ENCODE data around the gene C16orf54. TPM values are rescaled to one million over a fixed set of nuclear protein-coding genes. Genes with fewer than 3 reads are reported as not detected.
"Not testable (repeated sequence)": the region's sequence is repeated elsewhere in the genome, so short reads cannot be mapped to it uniquely, and the experiment has no call there.

C16orf54 gene
- total RNA-seq, 1 donor from 2014 or later = not detected

DNA sequence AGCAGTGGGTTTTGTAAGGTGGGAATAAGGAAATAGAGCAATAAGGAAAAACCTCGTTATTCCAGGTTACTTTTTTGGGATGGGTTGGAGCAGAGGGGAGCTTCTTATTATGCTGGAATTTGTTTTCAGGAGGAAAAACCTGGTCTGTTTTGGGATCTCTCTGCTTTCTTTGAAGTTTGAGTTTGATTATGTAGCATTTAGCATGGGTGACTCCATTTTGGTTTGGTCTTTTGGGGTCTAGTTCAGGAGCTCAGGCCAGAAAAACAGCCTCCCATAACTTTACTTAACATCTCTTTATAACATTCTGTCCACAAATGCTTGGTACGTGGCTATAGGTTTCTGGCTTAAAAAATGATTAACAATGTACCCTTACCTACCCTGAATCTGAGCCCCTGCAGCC, 23.7 kb upstream of the C16orf54 start:
- DNase-seq (ENCODE audit: low read depth) = no peak

DNA sequence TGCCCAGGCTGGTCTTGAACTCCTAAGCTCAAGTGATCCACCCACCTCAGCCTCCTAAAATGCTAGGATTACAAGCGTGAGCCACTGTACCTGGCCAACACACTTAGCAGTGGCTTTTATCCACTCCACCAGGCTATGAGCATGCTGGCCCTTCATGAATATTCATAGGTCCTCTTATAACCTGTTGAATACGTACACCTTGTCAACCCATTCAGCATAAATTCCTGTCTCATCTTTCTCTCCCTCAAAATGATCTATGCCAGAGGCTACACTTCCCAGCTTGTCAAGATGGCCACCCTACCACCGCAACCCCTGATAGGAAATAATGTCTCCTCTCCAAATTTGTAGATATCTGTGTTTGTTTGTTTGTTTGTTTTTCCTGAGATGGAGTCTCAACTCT, 21.3 kb upstream of the C16orf54 start:
- no peak for DNase-seq (ENCODE audit: low read depth)

DNA sequence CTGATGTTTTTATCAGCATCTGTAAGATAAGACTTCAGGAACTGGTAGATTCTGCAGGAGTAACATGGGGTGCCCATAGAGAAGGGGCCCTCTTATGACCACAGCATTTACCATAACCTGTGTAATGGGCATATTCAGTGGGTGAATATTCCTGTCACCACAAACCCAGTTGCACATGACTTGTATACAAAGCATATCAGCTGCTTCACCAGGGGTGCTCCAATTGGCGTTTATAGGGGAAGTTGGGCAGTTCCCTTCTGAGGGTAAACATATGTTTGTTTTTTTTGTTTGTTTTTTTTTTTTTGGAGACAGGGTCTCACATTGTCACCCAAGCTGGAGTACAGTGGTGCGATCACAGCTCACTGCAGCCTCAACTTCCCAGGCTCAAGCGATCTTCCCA, 20.8 kb upstream of the C16orf54 start:
- no peak for DNase-seq (ENCODE audit: low read depth)

- DNase-seq (ENCODE audit: low read depth) = no peak
These were observed 19.6 kb upstream of the C16orf54 start for GRCh38 chr16:29765167-29766032.

DNA sequence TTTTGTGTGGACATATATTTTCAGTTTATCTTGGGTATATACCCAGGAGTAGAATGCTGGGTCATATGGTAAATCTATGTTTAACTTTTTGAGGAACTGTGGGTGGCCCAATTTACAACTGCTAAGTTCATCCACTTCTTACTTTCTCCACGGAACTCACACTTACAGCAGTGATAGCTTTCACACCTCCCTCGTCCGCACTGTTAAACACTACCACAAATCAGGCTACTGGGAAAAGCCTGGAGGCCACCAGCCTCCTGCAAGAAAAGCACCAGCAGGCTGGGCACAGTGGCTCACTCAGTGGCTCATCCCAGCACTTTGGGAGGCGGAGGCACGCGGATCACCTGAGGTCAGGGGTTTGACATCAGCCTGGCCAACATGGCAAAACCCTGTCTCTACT, 17.5 kb upstream of the C16orf54 start:
- DNase-seq (ENCODE audit: low read depth) = no peak

GRCh38 chr16:29761882-29762281, 16.1 kb upstream of the C16orf54 start:
- DNase-seq (ENCODE audit: low read depth) = peak; percentile 25

DNA sequence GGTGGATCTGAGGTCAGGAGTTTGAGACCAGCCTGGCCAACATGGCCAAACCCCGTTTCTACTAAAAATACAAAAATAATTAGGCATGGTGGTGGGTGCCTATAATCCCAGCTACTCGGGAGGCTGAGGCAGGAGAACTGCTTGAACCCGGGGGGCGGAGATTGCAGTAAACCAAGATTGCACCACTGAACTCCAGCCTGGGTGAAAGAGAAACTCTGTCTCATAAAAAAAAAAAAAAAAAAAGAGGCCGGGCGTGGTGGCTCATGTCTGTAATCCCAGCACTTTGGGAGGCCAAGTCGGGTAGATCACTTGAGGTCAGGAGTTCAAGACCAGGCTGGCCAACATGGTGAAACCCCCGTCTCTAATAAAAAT, 15.5 kb upstream of the C16orf54 start:
- not testable (repeated sequence) for DNase-seq (ENCODE audit: low read depth)

DNA sequence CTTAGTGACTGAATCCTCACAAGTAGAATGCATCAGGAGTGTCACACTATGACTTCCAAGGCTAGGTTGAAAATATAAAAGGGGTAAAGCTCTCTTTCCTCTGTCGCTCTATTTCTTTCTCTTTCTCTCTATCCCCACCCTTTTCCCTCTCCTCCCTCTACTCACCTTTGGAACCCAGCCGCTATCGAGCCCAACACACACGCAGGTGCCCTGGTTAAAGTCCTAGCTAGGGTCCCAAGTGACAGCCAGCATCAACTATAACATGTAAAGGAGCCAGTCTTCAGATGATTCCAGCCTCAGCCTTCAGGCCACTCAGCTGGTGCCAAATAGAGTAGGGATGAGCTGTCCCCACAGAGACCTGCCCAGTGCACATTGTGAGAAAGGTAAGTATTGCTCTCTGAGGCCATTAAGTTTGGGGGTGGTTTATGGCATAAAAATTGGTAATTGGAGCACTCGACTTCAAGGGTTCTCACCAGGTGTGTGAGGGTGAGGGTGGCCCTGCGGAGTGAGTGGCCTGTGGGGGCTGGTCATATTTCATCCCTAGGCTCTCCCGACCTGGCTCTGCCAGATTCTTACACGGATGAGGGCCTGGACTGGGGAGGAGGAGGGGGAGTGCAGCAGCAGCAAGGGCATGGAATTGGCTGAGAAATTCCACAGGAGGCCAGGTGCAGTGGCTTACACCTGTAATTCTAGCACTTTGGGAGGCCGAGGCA, 14.9 kb upstream of the C16orf54 start:
- no peak for DNase-seq (ENCODE audit: low read depth)

GRCh38 chr16:29757950-29758466, 12.2 kb upstream of the C16orf54 start:
- peak; percentile 2 for DNase-seq (ENCODE audit: low read depth)

GRCh38 chr16:29757086-29757485, 11.3 kb upstream of the C16orf54 start:
- DNase-seq (ENCODE audit: low read depth) = not testable (repeated sequence)

- DNase-seq (ENCODE audit: low read depth) = no peak
These were observed 10.9 kb upstream of the C16orf54 start for GRCh38 chr16:29756654-29757053.

- DNase-seq (ENCODE audit: low read depth) = no peak
These were observed 7.7 kb upstream of the C16orf54 start for GRCh38 chr16:29753516-29753915.

DNA sequence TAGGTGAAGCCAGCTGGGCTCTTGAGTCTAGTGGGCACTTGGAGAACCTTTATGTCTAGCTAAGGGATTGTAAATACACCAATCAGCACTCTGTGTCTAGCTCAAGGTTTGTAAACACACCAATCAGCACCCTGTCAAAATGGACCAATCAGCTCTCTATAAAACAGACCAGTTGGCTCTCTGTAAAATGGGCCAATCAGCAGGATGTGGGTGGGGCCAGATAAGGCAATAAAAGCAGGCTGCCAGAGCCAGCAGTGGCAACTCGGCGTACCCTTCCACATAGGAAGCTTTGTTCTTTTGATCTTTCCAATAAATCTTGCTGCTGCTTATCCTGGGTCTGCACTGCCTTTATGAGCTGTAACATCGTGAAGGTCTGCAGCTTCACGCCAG, 3.0 kb upstream of the C16orf54 start:
- DNase-seq (ENCODE audit: low read depth) = not testable (repeated sequence)

DNA sequence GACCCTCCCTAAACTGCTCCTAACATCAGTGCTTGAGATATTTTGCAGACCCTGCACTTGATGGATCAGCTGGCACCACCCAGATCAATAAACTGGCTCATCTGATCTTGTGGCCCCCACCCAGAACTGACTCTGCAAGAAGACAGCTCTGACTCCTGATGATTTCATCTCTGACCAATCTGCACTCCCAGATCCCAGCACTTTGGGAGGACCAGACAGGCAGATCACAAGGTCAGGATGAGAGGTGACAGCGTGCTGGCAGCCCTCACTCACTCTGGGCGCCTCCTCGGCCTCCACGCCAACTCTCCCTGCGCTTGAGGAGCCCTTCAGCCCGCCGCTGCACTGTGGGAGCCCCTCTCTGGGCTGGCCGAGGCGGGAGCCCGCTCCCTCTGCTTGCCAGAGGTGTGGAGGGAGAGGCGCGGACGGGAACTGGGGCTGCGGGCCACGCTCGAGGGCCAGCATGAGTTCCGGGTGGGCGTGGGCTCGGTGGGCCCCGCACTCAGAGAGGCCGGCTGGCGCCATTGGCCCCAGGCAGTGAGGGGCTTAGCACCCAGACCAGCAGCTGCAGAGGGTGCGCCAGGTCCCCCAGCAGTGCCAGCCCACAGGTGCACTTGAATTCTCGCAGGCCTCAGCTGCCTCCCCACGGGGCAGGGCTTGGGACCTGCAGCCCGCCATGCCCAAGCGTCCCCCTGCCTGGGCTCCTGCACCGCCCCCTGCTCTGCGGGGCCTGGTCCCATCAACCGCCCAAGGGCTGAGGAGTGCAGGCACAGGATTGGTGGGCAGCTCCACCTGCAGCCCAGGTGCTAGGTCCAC, 2.4 kb upstream of the C16orf54 start:
- DNase-seq (ENCODE audit: low read depth) = no peak

DNA sequence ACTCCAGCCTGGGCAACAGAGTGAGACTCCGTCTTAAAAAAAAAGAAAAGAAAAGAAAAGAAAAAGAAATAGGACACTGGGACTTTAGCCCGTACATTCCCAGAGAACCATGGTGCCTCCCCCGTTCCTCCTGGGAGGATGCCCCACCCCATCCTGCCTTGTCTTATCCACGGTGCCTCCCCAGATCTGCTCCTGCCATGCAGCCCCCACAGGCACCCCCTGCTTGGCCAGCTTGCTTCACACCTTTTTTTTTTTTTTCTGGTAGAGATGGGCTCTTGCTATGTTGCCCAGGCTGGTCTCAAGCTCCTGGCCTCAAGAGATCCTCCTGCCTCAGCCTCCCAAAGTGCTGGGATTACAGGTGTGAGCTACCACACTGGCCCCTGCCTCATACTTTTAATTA, 728 bp upstream of the C16orf54 start:
- DNase-seq (ENCODE audit: low read depth) = not testable (repeated sequence)

DNA sequence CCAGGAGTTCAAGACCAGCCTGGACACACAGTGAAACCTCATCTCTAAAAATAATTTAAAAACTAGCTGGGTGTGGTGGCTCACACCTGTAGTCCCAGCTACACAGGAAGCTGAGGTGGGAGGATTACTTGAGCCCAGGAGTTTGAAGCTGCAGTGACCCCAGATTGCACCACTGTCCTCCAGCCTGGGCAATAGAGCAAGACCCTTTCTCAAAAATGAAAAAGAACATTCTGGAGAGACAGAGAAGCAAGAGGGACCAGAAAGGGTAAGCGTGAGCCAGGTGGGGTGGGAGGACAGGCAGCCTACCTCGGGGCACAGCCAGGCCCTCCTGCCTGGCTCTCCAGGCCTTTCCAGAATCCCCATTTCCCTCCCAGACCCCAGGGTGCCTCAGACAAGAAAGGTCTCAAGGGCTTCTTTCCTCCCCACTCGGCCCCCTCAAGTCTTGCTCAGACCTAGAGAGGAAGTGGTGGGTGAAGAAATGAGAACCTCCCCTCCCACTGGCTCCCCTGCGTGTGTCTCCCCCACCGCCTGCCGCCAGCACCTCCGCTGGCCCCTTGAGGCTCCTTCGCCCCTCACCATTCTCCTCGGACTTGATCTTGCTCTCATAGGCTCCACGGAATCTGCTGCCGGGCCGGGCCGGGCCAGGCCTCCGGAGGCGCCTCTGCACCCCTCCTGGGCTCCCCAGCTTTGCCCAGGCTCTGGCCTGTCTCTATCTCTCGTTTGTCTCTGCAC, 503 bp downstream of the C16orf54 start:
- DNase-seq (ENCODE audit: low read depth) = no peak

- no peak for DNase-seq (ENCODE audit: low read depth)
These were observed 1.2 kb downstream of the C16orf54 start for GRCh38 chr16:29744541-29745101.

GRCh38 chr16:29743827-29744531, 1.8 kb downstream of the C16orf54 start:
- DNase-seq (ENCODE audit: low read depth) = peak; percentile 5

GRCh38 chr16:29743475-29743826, 2.3 kb downstream of the C16orf54 start:
- no peak for DNase-seq (ENCODE audit: low read depth)

DNA sequence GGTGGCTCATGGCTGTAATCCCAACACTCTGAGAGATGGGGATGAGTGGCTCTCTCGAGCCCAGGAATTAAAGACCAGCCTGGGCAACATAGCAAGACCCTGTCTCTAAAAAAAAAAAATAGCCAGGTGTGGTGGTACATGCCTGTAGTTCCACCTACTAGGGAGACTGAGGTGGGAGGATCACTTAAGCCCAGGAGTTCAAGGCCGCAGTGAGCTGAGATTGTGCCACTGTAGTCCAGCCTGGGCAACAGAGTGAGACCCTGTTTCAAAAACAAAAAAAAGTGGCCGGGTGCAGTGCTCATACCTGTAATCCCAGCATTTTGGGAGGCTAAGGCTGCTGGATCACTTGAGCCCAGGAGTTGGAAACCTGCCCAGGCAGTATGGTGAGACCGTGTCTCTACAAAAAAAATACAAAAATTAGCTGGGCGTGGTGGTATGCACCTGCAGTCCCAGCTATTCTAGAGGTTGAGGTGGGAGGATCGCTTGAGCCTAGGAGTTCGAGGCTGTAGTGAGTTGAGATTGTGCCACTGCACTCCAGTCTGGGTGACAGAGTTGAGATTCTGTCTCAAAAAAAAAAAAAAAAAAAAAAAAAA, 3.0 kb downstream of the C16orf54 start:
- DNase-seq (ENCODE audit: low read depth) = no peak
